DND-41 (cell line): ENCODE results near the gene EML5.

Experiments
- ATAC-seq: fragments of 200-7000 bp; cut with Tn5 transposase; 3 replicates; pipeline ENCODE4 v1.9.1; 2021; ENCODE audit warnings: low read depth; ENCODE audit not compliant: insufficient read depth
- DNase-seq: peaks from one replicate; pipeline ENCODE4 v3.0.0-alpha.2; 2020
- H2AFZ ChIP-seq: 2 replicates; pipeline ENCODE4 v1.6.0; 2012; ENCODE audit warnings: low read depth, low read length
- H3K27ac ChIP-seq: 2 replicates; pipeline ENCODE4 v1.5.1; 2012; ENCODE audit warnings: low read length, inconsistent platforms
- H3K27me3 ChIP-seq: fragments of 200-600 bp; sonication (generic); 2 replicates; pipeline ENCODE4 v1.6.0; 2012; ENCODE audit warnings: low read length, mild to moderate bottlenecking, inconsistent platforms; ENCODE audit not compliant: insufficient read depth, poor library complexity
- H3K36me3 ChIP-seq: 2 replicates; pipeline ENCODE4 v1.5.1; 2012; ENCODE audit warnings: low read length, inconsistent platforms; ENCODE audit not compliant: insufficient read depth
- H3K4me1 ChIP-seq: 2 replicates; pipeline ENCODE4 v1.5.1; 2012; ENCODE audit warnings: mild to moderate bottlenecking, low read length; ENCODE audit not compliant: insufficient read depth
- H3K4me2 ChIP-seq: 2 replicates; pipeline ENCODE4 v1.6.0; 2012; ENCODE audit warnings: mild to moderate bottlenecking, moderate library complexity, low read length, inconsistent platforms; ENCODE audit not compliant: insufficient read depth
- H3K4me3 ChIP-seq, 2 experiments: fragments of 200-600 bp in 1 of 2; shearing (Covaris generic) in 1 of 2; 2 replicates each; pipeline ENCODE4 v1.5.1; 2012 to 2016; ENCODE audit warnings: inconsistent platforms in 2 of 2, low read length in 2 of 2, mild to moderate bottlenecking in 2 of 2, low read depth in 1 of 2, moderate library complexity in 1 of 2
- H3K79me2 ChIP-seq: 2 replicates; pipeline ENCODE4 v1.6.0; 2012; ENCODE audit warnings: low read length, inconsistent platforms; ENCODE audit not compliant: insufficient read depth
- H3K9ac ChIP-seq: 2 replicates; pipeline ENCODE4 v1.6.0; 2012; ENCODE audit warnings: low read depth, mild to moderate bottlenecking, inconsistent platforms, low read length, moderate library complexity
- H3K9me3 ChIP-seq: 2 replicates; pipeline ENCODE4 v1.5.1; 2012; ENCODE audit warnings: low read length, moderate library complexity, mild to moderate bottlenecking, inconsistent platforms; ENCODE audit not compliant: insufficient read depth, severe bottlenecking
- H4K20me1 ChIP-seq: 2 replicates; pipeline ENCODE4 v1.6.0; 2012; ENCODE audit warnings: low read length; ENCODE audit not compliant: insufficient read depth
- CTCF ChIP-seq: IDR thresholded peaks from 2 replicates; pipeline ENCODE4 v1.5.1; 2012; ENCODE audit warnings: borderline replicate concordance, low read length, moderate library complexity, mild to moderate bottlenecking; ENCODE audit not compliant: poor library complexity, severe bottlenecking; ENCODE audit errors: extremely low read depth
- EZH2 ChIP-seq: IDR thresholded peaks from 3 replicates; pipeline ENCODE4 v1.6.1; 2012; ENCODE audit warnings: borderline replicate concordance, low read depth, mild to moderate bottlenecking, moderate library complexity, low read length, inconsistent platforms; ENCODE audit not compliant: severe bottlenecking

EML5 gene

GRCh38 chr14:88562831-88563686 is 229.7 kb downstream of the EML5 start, which contains the start of gene ZC3H14:
Gene ZC3H14 (plus strand): TSS chr14:88563037. CDS start chr14:88563134, 97 bp downstream.
- no peak for TF ChIP-seq EZH2
- TF ChIP-seq CTCF, result peak; percentile 43
- Histone ChIP-seq H3K79me2 (peaks cover 40% of the 10 kb centered on the region), H3K4me3 (peak within 1 kb of the TSS; percentile 78 to 88), H3K27ac (peak within 1 kb of the TSS; percentile 84), H3K4me2 (peak within 1 kb of the TSS; percentile 85), H3K36me3 (peaks cover 23% of the 10 kb centered on the region), H4K20me1 (peaks cover 7% of the 10 kb centered on the region; the same call in 1 of the 2 replicates), H2AFZ (peak within 1 kb of the TSS; percentile 74), H3K27me3 (no peaks in the 10 kb centered on the region), H3K9me3 (no peaks in the 10 kb centered on the region), H3K4me1 (peaks cover 29% of the 10 kb centered on the region), H3K9ac (peak within 1 kb of the TSS; percentile 98)
- DNase-seq (peak; percentile 91), ATAC-seq (peak; percentile 92)

- H3K4me3 ChIP-seq, result peak overlapping the region; percentile 78 to 88; a peak in 3 of 4 replicates
- H3K79me2 ChIP-seq, result peaks cover 36% of the 10 kb centered on the region
- peak overlapping the region; percentile 55 for H3K27ac ChIP-seq
- peaks cover 35% of the 10 kb centered on the region for H3K4me1 ChIP-seq
- H3K27me3 ChIP-seq, result no peaks in the 10 kb centered on the region
- TF ChIP-seq EZH2 (no peak), CTCF (no peak)
- H3K4me2 ChIP-seq, result peak overlapping the region; percentile 85
- peak overlapping the region; percentile 74 for H2AFZ ChIP-seq
- H3K9ac ChIP-seq, result peak overlapping the region; percentile 98
- no peaks in the 10 kb centered on the region for H3K9me3 ChIP-seq
- H4K20me1 ChIP-seq, result peaks cover 7% of the 10 kb centered on the region; the same call in 1 of the 2 replicates
- ATAC-seq, result no peak; the same call in 2 of the 3 replicates
- H3K36me3 ChIP-seq, result peaks cover 17% of the 10 kb centered on the region
- no peak for DNase-seq
Measured at GRCh38 chr14:88562532-88562830, 230.3 kb downstream of the EML5 start.
